Stimulated activated CD4-positive, alpha-beta T cell treated with anti-CD3 and anti-CD28 coated beads, TNF-alpha, amount 100 ng/mL, for 4 hours (primary cell): Measurements from ENCODE around the gene MAP2K5.

Experiments used
- DNase-seq, 3 experiments: peaks; one replicate each; pipeline ENCODE4 v3.0.0-alpha.2; 2020; ENCODE audit warnings: low read depth in 3 of 3

MAP2K5 gene

DNA sequence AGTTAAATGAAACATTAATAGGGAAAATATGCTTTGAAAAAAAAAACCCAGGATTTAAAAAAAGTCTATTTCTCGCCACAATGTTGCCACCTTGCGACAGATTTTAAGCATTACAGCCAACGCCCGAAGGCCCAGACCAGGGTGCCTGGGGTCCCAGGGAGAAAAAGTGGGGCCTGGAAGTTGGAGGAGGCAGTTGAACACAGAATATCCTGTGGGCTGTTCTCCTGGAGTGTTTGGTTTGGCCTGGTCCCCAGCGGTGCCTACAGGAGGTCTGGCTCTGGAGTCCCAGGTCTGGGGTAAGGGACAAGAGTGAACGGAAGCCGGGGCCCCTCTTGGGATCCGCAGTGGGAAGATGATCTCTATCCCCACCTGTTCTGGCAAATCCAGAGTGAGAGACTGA, 294.0 kb downstream of the MAP2K5 start:
- no peak for DNase-seq

DNA sequence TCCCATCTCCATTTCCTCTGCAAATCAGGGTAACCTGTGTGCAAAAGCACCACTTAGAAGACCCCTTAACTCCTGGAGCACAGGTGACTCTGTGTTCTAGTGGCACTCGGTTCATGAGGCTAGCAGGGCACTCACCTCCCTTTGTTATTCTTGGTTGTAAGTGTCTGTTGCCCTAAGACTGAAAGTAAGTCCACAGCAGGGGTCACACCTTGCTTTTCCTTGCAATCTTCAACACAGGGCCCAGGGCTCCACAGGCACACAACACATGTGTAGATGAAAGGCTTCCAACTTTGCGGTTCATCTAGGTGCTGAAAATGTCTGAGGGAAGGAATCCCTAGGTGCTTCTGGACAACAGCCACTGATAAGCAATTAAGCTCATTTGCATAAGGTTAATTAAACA, 294.5 kb downstream of the MAP2K5 start:
- DNase-seq: no peak

DNA sequence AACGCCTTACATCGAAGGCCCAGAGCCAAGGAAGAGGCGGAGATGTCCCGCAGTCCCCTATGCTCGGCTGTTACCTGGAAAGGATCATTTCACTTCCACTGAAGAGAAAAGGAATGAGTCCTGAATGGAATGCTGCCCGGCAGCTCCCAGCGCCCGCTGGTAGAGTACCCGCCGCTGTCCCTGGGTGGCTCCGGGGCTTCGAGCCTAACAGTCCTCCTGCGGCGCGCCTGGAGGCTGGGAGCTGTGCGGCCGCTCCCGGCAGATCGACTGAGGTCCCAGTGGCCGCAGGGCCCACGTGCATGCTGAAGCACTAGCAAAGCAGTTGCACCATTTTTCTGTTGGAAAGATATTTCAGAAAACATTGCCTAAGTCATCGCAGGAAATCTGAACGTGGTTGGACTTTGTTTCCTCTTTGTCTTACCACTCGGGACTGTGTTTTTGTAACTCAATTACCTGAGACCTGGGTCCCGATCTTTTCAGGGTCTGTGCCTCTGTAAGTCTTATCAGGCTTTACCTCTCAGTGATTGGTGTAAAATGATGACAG, 296.4 kb downstream of the MAP2K5 start:
- DNase-seq: no peak

- DNase-seq: no peak
Measured at GRCh38 chr15:67839499-67839928, 297.0 kb downstream of the MAP2K5 start.

DNA sequence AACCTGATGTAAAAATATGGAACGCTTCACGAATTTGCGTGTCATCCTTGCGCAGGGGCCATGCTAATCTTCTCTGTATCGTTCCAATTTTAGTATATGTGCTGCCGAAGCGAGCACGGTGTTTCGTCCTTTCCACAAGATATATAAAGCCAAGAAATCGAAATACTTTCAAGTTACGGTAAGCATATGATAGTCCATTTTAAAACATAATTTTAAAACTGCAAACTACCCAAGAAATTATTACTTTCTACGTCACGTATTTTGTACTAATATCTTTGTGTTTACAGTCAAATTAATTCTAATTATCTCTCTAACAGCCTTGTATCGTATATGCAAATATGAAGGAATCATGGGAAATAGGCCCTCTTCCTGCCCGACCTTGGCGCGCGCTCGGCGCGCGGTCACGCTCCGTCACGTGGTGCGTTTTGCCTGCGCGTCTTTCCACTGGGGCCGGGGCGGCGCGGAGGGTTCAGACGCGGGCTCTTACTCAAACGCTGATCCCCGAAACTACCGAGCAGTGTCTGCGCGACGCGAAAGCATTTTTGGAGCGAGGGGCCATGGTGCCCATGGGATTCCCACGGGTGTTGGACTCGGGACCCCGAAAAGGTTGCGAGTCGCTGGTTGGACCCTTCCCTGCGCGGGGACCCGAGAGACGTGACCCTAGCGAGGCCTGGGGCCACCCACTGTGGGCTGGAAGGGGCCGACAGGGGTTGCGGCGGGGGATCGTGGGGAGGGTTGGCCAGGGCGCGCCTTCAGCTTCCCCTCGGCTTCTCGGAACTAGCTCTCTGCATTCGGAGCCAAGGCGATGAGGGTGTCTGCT, 297.6 kb downstream of the MAP2K5 start, which contains the start of gene RNU6-1:
RNU6-1 (minus strand) TSS at position 117 of the 820 bp plus-strand sequence.
- DNase-seq: peak; percentile 89 to 95 (median 94)

DNA sequence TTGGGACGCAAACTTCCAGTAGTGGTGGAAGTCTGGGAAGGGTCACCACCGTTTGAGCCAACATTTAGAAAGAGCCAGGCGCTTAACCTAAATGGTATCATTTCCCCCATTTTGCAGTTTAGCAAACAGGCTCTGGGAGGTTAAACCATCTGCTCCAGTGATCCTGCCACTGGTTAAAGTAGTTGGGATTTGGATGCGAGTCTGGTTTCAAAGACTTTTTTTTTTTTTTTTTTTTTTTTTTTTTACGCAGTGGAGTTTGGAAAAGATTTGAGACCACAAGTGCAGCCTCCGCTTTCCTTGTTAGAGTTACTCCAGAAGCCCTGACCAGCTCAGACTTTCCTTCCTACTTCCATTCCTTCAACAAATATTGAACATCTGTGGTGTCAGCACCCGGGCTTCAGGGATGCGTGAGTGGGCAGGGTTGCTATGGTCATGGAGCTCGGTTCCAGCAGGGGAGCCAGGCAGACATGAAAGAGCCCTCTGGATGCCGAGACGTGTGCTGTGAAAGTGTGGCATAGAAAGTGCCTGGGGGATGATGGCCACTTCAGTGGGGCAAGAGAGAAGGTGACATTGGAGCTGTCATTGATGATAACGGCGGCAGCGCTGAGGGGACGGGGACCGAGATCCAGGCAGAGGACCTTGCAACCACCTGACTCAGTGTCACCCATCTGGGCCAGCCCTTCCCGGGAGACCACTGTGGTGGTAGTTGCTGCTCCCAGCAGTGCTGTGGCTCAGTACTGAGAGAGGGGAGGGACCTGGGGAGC, 298.4 kb downstream of the MAP2K5 start:
- DNase-seq: no peak

DNA sequence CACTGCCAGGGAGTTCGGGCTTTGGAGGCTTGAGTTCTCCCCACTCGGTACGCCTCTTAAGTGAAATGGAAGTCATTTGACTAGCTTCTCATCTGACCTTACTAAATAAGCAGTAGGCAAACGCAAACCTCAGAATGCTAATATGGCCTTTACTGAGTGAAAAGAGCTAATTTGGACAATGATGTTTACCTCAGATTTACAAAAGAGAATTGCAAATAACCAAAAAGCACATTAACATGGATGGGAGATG, 298.9 kb downstream of the MAP2K5 start:
- no peak for DNase-seq

- DNase-seq: no peak
Measured at GRCh38 chr15:67843092-67843501, 300.6 kb downstream of the MAP2K5 start.

DNA sequence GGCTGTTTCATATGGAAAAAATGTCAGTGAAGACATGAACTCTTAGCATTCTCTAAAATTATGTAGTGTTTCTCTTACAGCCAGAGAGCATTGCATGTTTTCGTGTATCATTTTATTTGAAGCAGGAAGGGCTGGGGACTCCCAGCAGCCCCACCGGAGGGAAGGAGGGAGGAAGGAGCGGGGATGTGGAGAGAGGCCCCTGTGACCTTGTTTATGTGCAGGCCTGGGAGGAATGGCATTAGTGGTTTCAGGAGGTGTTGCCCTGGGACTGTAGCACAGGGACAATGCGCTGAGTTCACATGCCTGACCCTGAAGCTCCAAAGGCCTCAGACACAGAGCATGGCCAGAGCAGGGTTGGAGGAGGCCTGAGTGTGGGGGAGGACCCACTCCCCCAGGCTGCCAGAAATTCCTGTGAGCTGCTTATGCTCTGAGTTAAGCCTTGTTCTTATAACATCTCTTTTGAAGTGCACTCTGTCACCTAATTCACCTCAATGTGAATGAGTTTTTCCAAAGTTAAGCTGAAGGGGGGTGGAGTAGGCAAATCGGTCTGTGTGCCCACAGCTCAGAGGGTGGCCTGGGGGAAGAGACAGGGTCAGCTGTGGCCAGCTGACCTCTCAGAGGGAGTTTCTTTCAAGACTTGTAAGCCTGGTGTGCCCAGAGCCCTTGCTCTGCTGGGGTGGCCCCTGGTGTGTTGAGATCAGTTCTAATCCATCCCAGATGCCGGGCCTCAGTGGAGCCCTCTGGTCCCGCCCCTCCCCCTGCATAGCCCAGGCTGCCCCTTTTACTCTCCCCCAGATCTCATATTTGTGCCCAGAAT, 301.3 kb downstream of the MAP2K5 start:
- DNase-seq: no peak

- DNase-seq: no peak
Measured at GRCh38 chr15:67845974-67846373, 303.5 kb downstream of the MAP2K5 start.

DNA sequence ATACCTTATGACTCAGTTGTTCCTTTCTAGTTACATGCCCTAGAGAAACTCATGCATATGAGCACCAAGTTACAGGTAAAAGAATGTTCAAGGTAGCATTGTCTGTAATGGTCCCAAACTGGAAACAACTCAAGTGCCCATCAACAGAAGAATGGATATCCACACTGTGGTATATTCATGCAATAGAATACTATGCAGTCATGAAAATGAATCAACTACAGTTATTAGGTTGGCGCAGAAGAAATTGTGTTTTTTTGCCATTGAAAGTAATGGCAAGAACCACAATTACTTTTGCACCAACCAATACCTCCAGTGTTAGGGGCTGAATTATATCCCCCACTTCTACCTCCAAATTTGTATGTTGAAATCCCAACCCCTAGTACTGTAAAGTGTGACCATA, 307.0 kb downstream of the MAP2K5 start:
- DNase-seq: no peak

DNA sequence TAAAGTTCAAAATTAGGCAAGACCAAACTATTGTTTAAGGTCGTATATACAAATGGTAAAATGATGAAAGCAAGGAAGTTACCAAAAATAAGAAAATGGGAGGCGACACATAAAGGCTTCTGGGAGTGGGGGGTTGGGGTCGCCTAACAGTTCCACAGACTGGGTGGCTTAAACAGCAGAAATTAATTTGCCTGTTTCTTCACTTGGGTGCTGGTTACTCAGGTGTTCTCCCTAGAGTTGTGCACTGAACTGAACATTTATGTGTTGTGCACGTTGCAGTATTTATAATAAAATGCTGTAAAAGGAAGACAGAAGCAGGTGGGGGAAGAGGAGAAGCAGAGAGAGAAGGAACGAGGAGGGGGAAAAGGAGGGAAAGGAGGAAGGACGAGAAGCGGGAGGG, 307.8 kb downstream of the MAP2K5 start:
- no peak for DNase-seq

- DNase-seq: no peak
Measured at GRCh38 chr15:67850994-67851571, 308.6 kb downstream of the MAP2K5 start.

DNA sequence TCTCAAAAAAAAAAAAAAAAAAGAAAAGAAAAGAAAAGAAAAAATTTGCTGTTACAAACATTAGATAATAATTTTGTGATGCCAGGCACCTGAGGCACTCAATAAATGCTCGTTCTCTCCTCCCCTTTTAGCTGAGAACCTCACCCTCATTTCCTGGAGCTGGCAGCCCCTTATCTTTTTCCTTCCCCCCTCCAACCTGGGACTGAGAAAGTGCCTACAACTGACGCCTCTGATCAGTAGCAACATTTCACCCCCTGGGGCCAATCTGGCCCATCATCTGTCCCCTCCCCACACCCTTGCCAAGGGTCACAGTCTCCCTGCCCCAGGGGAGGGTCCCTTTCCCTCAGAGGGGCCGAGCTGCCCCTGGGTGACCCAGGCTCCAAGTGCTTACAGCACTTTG, 309.9 kb downstream of the MAP2K5 start:
- no peak for DNase-seq

- no peak for DNase-seq
Measured at GRCh38 chr15:67853454-67853853, 311.0 kb downstream of the MAP2K5 start.

DNA sequence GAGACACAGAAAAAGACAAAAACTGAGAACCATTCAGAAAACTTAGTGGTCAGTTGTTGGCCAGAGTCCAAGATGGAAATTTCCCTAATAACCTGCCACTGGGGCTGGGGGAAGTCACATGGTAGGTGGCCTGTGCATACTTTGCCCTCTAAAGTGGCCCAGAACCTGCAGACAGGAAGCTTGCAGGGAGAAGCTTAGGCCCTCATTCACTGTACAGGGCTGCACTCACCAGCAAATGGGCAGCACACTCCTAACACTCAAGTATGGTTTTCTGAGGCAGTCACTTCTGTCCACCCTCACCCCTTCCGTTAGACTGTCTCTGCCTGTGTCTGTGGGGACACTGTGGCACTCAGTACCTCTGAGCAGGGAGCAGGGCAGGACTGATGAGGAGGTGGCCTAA, 311.9 kb downstream of the MAP2K5 start:
- no peak for DNase-seq

GRCh38 chr15:67855842-67856241, 313.3 kb downstream of the MAP2K5 start:
- DNase-seq: no peak
